ENCODE data around the gene CACNA2D2.

The CACNA2D2 gene

DNA sequence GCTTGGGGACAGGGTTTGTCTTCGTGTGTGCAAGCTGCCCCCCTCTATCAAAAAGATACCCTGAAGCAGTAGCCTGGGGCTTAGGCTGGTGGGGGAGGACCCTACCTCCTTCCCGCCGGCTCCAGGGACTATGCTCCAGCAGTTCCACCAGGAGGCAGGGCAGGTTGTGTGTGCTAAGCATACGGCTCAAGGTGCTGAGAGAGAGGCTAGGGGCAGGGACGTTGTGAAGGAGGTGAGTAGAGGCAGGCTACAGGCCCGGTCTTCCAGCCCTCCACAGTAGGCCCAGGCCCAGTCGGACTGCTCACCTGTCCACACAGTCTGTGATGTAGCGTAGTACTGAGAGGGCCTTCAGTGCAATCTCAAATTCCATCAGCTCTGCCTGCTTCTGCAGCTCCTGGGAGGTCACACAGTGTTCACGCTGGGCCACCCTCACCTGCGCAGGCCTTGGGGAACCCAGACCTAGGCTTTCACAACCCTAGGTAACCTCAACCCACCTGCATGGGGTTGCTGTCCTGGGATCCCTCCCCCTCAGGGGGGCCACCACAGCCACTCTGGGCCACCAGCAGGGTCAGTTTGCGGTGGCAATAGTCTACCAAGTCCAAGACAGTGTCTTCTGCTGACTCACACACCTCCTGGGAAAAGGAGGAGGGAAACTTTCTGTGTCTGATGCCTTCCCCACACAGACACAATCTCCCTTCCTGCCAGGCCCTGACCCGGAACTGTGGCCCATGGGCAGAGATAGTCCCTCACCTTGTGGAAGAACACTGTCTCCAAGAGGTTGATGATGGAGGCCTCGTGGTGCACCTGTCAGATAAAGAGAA lies 160.4 kb downstream of the CACNA2D2 start:
- no peak for DNase-seq

- no peak for DNase-seq
These were observed 161.3 kb downstream of the CACNA2D2 start for GRCh38 chr3:50341996-50342650.

DNA sequence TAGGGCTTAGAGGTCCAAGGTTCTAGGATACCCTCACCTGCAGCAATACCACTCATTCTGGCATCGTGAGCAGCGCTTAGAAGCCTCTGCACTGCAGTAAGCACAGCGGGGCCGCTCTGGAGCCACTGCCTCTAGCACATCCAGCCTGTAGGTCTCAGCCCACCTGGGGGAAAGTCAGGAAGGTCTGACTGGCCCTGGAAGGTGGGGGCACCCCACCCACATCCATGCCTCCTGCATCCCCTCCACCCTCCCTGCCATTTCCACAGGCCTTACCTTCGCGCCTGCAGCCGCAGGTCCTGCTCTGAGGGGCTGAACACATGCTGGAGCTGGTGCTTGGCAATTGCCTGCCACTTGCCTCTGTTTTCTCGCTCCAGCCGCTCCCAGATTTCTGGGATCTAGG lies 161.9 kb downstream of the CACNA2D2 start:
- DNase-seq, result no peak

DNA sequence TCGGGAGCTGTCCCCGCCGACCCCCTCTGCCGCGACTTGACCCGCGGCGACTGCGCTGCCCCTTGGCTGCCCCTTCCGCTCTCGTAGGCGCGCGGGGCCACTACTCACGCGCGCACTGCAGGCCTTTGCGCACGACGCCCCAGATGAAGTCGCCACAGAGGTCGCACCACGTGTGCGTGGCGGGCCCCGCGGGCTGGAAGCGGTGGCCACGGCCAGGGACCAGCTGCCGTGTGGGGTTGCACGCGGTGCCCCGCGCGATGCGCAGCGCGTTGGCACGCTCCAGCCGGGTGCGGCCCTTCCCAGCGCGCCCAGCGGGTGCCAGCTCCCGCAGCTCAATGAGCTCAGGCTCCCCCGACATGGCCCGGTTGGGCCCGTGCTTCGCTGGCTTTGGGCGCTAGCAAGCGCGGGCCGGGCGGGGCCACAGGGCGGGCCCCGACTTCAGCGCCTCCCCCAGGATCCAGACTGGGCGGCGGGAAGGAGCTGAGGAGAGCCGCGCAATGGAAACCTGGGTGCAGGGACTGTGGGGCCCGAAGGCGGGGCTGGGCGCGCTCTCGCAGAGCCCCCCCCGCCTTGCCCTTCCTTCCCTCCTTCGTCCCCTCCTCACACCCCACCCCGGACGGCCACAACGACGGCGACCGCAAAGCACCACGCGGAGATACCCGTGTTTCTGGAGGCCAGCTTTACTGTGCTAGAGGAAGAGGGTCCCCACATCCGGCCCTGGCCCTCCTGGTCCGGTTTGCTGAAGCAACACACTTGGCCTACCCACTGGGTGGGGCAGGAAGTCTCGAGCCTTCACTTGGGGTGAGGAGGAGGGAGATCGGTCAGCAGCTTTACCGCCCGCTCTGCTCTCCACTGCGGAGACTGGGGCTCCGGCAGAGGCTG lies 162.7 kb downstream of the CACNA2D2 start, which contains the start of gene RASSF1:
Gene RASSF1 (minus strand): TSS at position 389 of the 882 bp plus-strand sequence. CDS start 31 bp downstream, at position 358.
- DNase-seq, result peak; percentile 39

GRCh38 chr3:50340147-50340447 lies 163.3 kb downstream of the CACNA2D2 start:
- DNase-seq, result no peak

DNA sequence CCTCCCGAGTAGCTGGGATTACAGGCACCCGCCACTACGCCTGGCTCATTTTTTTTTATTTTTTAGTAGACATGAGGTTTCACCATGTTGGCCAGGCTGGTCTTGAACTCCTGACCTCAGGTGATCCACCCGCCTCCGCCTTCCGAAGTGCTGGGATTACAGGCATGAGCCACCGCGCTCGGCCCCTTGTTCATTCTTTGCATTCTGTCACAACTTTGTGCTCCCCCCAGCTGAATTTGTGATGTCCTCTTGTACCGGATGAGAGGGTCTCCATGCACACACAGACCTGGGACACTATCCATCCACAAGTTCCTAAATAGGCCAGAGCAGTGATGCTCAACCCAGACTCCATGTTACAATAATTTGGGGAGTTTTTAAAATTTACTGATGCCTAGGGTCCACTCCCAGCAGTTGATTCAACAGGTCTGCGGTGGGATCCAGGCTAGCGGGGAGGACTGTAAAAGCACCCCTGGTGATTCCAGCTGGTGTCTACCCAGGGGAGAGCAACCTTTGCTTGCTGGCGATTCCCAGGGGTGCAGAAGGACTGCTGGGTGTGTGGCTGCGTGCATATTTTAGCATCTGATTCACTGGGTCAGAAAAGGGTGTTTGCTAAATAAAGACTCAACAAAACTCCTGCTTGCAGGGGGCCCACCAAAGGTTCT lies 163.8 kb downstream of the CACNA2D2 start:
- DNase-seq, result no peak

DNA sequence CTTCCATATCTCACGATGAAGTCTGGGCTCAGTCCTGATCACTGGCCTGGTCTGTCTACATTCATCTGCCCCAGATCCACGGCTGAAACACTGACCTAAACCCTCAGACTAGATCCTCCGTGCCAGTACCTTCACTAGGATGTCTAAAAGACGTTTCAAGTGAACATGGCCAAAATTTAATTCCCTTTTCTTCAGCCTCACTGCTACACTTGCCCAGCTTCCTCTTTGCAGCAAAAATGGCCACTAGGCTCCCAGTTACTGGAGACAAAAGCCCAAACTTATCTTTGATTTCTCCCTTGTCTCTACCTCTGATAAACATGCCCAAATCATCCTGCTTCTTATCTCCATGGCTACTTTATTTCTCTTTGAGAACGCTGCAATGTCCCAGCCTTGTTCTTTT lies 164.5 kb downstream of the CACNA2D2 start:
- DNase-seq, result no peak

- DNase-seq, result peak; percentile 89
These were observed 166.1 kb downstream of the CACNA2D2 start for GRCh38 chr3:50337175-50337861.

DNA sequence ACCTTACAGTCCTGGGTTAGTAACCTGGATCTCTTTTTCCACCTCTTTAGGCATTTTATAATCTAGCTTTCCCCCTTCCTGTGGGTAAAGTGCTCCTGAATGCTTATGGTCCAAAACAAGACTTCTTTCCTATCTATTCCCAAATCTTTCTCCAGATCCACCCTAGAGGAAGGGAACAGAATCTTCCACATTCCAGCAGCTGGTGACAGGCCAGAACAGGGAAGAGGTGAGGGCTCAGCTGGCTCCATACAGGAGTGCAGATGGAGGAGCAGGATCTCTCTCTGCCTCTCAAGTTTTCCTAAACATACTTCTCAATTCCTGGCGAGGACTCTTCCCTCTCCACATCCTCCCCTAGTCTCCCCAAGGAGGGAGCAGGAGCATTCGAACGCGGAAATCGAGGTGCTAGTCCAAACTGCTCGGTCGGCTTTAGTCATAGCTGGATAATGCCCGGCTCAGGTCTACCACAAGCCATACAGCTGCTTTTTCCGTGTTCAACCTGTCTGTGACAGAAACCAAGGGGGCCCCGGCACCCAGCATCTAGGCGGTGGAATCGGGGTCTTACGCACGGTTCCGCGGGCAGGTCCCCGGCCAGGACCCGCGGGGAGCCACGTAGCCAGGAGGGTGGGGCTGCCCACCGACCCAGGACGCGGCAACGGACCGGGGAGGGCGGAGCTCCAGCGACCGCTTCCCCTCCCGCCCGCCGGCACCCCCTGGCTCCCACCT lies 166.8 kb downstream of the CACNA2D2 start:
- DNase-seq, result no peak

DNA sequence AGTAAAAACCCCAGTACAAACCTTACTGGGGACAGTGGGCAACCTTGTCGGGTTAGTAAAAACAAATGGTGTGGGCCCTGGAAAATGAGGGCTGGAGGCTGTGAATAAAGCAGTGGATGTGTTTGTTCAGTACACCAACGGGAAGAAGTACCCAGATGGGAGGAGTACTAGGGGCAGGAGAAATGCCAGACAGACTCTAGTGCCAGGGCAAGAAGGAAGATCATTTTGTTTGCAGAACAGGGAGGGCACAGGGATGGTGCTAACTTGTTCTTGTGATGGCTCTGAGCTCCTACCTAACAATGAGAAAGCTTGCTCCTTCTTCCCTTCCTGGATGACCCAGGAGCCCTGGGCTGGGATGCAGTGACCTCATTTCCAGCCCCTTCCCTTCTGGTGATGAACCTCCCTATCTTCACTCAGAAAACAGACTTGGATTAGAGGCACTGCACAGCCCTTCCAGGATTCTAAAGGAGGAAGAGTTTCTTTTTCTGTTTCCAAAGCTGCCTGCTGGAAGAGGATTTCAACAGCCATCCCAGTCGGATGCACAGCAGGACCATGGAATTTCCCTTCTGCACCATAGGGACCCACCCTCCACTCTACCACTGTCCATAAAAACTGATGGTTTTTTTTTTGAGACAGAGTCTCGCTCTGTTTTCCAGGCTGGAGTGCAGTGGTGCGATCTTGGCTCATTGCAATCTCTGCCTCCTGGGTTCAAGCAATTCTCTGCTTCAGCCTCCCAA lies 168.9 kb downstream of the CACNA2D2 start:
- DNase-seq, result no peak

GRCh38 chr3:50333744-50334328 lies 169.6 kb downstream of the CACNA2D2 start:
- no peak for DNase-seq

DNA sequence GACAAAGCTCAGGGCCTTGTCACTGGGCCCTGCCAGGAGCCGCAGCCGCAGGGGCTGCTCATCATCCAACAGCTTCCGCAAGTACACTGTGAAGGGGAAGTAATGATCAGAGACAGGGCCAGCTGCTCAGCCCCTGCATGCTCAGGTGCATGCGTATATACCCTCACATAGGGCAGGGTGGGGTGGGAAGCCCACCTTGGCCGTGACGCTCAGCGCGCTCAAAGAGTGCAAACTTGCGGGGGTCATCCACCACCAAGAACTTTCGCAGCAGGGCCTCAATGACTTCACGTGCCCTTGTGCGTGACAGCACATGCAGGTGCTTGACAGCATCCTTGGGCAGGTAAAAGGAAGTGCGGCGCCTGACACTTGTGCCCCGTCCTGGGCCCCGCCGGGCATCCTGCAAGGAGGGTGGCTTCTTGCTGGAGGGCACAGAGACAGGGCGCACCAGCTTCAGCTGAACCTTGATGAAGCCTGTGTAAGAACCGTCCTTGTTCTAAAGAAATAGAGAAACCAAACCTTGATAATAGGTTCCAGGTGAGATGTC lies 172.0 kb downstream of the CACNA2D2 start:
- no peak for DNase-seq

DNA sequence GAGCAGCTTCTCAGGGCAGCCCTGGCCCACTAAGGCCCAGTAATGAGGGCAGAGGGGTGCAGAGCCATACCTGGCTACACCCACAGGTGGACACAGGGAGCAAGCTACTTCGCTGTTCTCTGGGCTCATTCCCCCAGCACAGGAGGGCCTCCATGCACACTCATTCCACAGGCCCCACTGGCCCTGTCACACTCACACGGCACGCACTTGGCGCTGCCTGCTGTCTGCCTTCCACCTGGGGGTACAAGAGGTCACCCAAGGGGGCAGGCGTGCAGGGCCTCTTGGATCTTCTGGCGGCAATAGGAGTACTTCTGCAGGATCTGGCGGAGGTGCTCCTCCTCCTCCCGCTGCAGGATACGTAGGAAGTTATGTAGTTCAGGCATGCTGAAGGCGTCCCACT lies 173.1 kb downstream of the CACNA2D2 start:
- peak; percentile 1 for DNase-seq

- DNase-seq, result peak; percentile 93
These were observed 175.3 kb downstream of the CACNA2D2 start, which contains the start of gene TUSC2 for GRCh38 chr3:50327943-50328691. TSS of gene TUSC2 (minus strand) at chr3:50328223. CDS start at chr3:50328099, 124 bp downstream.

GRCh38 chr3:50327129-50327528 lies 176.3 kb downstream of the CACNA2D2 start:
- peak; percentile 1 for DNase-seq

GRCh38 chr3:50326182-50326541 lies 177.3 kb downstream of the CACNA2D2 start:
- no peak for DNase-seq

- no peak for DNase-seq
These were observed 177.8 kb downstream of the CACNA2D2 start for GRCh38 chr3:50325497-50326181.

- no peak for DNase-seq
These were observed 178.3 kb downstream of the CACNA2D2 start for GRCh38 chr3:50325113-50325480.
